DOHH2 (cell line): Measurements from ENCODE around the gene MYLK.

Experiments
- H3F3A ChIP-seq: fragments of 200-600 bp; sonication (generic), shearing (Covaris generic); 2 replicates; pipeline ENCODE4 v1.6.0; 2016; ENCODE audit warnings: antibody characterized with exemption, mild to moderate bottlenecking; ENCODE audit not compliant: control insufficient read depth, insufficient read depth
- H3K27ac ChIP-seq: fragments of 200-600 bp; sonication (generic); 2 replicates; pipeline ENCODE4 v1.5.1; 2014; ENCODE audit warnings: low read depth, mild to moderate bottlenecking, low read length, moderate library complexity
- H3K27me3 ChIP-seq: fragments of 200-600 bp; sonication (generic); 2 replicates; pipeline ENCODE4 v1.6.1; 2014; ENCODE audit warnings: mild to moderate bottlenecking, low read length, mixed read lengths; ENCODE audit not compliant: control insufficient read depth
- H3K36me3 ChIP-seq: fragments of 200-600 bp; sonication (generic); 2 replicates; pipeline ENCODE4 v1.6.1; 2014; ENCODE audit warnings: mild to moderate bottlenecking, low read length, moderate library complexity, mixed read lengths; ENCODE audit not compliant: control insufficient read depth
- H3K4me1 ChIP-seq: fragments of 200-600 bp; sonication (generic); 2 replicates; pipeline ENCODE4 v1.6.1; 2014; ENCODE audit warnings: mild to moderate bottlenecking, low read length, mixed read lengths; ENCODE audit not compliant: control insufficient read depth
- H3K4me2 ChIP-seq: fragments of 200-600 bp; sonication (generic); 2 replicates; pipeline ENCODE4 v1.6.0; 2014; ENCODE audit warnings: mild to moderate bottlenecking, low read length, moderate library complexity
- H3K4me3 ChIP-seq: fragments of 200-600 bp; sonication (generic); 2 replicates; pipeline ENCODE4 v1.5.1; 2014; ENCODE audit warnings: mild to moderate bottlenecking, low read length, mixed read lengths
- H3K79me2 ChIP-seq: fragments of 200-600 bp; sonication (generic); 2 replicates; pipeline ENCODE4 v1.6.1; 2014; ENCODE audit warnings: mild to moderate bottlenecking, low read length, mixed read lengths; ENCODE audit not compliant: control insufficient read depth
- H3K9me2 ChIP-seq: fragments of 200-600 bp; sonication (generic); replicated peaks from 2 replicates; pipeline ENCODE4 v1.6.1; 2014; ENCODE audit warnings: mild to moderate bottlenecking, low read length, mixed read lengths; ENCODE audit not compliant: control insufficient read depth
- H3K9me3 ChIP-seq: fragments of 200-600 bp; sonication (generic); 2 replicates; pipeline ENCODE4 v1.6.1; 2014; ENCODE audit warnings: antibody characterized with exemption, low read length, mixed read lengths; ENCODE audit not compliant: control insufficient read depth, insufficient read depth
- H4K20me1 ChIP-seq: fragments of 200-600 bp; sonication (generic); 2 replicates; pipeline ENCODE4 v1.6.0; 2014; ENCODE audit warnings: low read depth, mild to moderate bottlenecking, antibody characterized with exemption, low read length, moderate library complexity; ENCODE audit not compliant: control insufficient read depth, insufficient read depth
- EZH2phosphoT487 ChIP-seq: fragments of 200-600 bp; sonication (generic); IDR thresholded peaks from 2 replicates; pipeline ENCODE4 v1.6.1; 2017; ENCODE audit warnings: borderline replicate concordance, mild to moderate bottlenecking, antibody characterized with exemption, low read length, moderate library complexity, mixed read lengths
- TF ChIP-seq, protein P1 (sequence below): fragments of 200-600 bp; sonication (generic); IDR thresholded peaks from one replicate; pipeline ENCODE4 v1.5.1; 2014; ENCODE audit warnings: antibody characterized with exemption, mild to moderate bottlenecking, low read depth, low read length; ENCODE audit not compliant: poor library complexity, severe bottlenecking

Gene MYLK

DNA sequence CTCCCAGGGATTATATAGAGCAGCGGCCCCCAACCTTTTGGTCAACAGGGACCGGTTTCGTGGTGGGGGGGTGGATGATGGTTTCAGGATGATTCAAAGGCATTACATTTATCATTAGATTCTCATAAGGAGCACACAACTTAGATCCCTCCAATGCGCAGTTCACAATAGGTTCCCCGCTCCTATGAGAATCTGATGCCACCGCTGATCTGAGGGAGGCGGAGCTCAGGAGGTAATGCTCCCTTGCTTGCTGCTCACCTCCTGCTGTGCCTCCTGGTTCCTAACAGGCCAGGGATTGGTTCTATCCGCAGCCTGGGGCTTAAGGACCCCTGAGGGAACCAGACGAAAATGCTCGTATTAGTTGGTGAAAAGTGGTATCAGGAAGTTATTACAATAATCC, 298.0 kb downstream of the MYLK start:
- H3K27ac ChIP-seq: peak overlapping the region; percentile 85
- no peak for TF ChIP-seq EZH2phosphoT487
- TF ChIP-seq, protein P1, sequence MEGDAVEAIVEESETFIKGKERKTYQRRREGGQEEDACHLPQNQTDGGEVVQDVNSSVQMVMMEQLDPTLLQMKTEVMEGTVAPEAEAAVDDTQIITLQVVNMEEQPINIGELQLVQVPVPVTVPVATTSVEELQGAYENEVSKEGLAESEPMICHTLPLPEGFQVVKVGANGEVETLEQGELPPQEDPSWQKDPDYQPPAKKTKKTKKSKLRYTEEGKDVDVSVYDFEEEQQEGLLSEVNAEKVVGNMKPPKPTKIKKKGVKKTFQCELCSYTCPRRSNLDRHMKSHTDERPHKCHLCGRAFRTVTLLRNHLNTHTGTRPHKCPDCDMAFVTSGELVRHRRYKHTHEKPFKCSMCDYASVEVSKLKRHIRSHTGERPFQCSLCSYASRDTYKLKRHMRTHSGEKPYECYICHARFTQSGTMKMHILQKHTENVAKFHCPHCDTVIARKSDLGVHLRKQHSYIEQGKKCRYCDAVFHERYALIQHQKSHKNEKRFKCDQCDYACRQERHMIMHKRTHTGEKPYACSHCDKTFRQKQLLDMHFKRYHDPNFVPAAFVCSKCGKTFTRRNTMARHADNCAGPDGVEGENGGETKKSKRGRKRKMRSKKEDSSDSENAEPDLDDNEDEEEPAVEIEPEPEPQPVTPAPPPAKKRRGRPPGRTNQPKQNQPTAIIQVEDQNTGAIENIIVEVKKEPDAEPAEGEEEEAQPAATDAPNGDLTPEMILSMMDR: no peak

DNA sequence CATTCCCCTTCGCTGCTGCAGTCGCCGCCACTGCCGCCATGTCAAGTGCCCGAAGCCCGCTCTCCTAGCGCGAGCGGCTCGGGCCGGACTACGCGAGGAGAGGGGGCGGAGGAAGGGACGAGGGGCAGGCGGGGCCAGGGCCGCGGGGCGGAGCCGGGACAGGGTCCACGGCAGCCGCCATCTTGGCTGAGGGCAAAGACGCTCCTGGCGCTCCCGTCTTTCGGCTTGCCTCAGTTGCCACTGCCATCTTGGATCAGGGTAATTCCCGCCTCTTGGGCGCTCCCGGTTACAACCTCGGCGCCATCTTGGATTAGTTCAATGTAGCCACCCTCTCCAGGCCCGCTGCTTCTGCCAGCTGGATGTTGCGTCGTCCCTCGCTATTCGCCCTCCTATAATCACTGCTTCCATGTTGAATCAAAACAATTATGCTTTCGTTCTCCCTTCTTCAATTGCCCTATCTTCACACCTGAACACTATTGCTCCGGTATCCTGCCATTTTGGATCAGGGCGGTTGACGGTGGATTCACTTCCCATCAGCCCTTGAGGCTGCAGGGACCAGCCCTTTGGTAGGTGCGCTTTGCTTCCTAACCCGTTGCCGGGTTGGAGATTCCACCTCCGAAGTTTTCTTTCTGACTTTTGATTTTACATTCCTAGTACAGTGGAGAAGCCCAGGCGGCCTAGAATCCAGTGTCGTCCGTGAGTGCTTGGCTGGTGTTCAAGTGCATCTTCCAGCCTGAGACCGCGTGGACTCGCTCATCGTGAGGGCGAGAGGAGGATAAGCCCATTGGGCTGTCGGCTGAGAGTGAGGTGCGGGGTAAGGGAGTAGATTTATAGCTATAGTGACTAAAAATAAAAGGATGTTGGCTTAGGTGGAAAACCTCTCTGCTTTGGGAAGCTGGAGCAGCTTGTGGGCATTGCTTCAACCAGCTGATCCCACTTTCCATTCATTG, 298.9 kb downstream of the MYLK start, which contains the start of gene HACD2:
Gene HACD2, minus strand, starts transcription at position 66 of the 950 bp plus-strand sequence. Its CDS starts 26 bp downstream, at position 40.
- Histone ChIP-seq H3K9me2 (no peaks in the 10 kb centered on the region), H3K27ac (peak within 1 kb of the TSS; percentile 85), H3K4me3 (peak within 1 kb of the TSS; percentile 94), H3K4me2 (peak within 1 kb of the TSS; percentile 89), H4K20me1 (no peaks in the 10 kb centered on the region), H3K79me2 (peaks cover 70% of the 10 kb centered on the region), H3K4me1 (peaks cover 29% of the 10 kb centered on the region), H3F3A (no peaks in the 10 kb centered on the region), H3K36me3 (peaks cover 53% of the 10 kb centered on the region), H3K9me3 (peaks cover 33% of the 10 kb centered on the region), H3K27me3 (no peaks in the 10 kb centered on the region)
- TF ChIP-seq, protein P1: no peak
- no peak for TF ChIP-seq EZH2phosphoT487

More for the DNA sequence above, 298.0 kb downstream of the MYLK start:
- peak overlapping the region; percentile 89 for H3K4me2 ChIP-seq
- H3K9me3 ChIP-seq: peaks cover 42% of the 10 kb centered on the region
- H3K36me3 ChIP-seq: peaks cover 56% of the 10 kb centered on the region
- peaks cover 29% of the 10 kb centered on the region for H3K4me1 ChIP-seq
- H4K20me1 ChIP-seq: no peaks in the 10 kb centered on the region
- peak overlapping the region; percentile 94 for H3K4me3 ChIP-seq
- H3K9me2 ChIP-seq: no peaks in the 10 kb centered on the region
- H3K27me3 ChIP-seq: no peaks in the 10 kb centered on the region
- H3F3A ChIP-seq: no peaks in the 10 kb centered on the region
- peaks cover 77% of the 10 kb centered on the region for H3K79me2 ChIP-seq

DNA sequence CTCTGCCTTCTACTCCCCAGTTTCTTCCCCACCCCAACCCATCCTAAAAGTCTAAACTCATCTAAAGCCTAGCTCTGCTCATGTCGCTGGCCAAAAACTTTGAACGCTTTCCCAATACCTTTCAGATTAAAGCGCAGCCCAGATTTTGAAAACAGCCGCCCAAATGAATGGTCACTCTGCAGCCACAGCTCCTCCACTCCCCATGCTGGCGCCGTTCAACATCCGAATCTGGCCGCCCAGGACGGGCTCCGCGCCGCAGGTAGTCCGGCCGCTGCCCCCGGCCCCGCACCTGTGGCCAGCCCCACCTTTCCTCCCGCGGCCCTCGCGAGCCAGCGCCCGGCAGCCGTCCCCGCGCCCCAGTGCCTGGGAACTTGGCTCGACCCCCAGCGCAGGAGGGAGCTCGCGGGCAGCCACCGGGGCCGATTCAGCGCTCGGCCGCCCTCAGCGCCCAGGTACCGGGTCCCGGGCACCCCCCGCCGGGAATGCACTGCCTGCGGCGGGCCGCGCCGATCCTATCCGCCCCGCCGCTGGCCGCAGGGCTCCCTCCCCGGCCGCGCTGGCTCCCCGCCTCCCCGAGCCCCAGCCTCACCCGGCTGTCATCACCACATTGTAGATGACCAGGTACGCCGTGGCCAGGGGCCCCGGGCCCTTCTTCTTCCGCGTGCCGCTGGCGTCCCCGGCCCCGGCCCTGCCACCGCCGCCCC, 299.7 kb downstream of the MYLK start:
- H3K9me2 ChIP-seq: no peaks in the 10 kb centered on the region
- H4K20me1 ChIP-seq: no peaks in the 10 kb centered on the region
- H3K4me2 ChIP-seq: peak overlapping the region; percentile 89
- H3K36me3 ChIP-seq: peaks cover 48% of the 10 kb centered on the region
- peaks cover 29% of the 10 kb centered on the region for H3K4me1 ChIP-seq
- peak overlapping the region; percentile 94 for H3K4me3 ChIP-seq
- H3K79me2 ChIP-seq: peaks cover 63% of the 10 kb centered on the region
- H3K27me3 ChIP-seq: no peaks in the 10 kb centered on the region
- peaks cover 25% of the 10 kb centered on the region for H3K9me3 ChIP-seq
- TF ChIP-seq, protein P1: no peak
- no peak for TF ChIP-seq EZH2phosphoT487
- no peak overlapping the region; the same call in 1 of the 2 replicates for H3K27ac ChIP-seq
- H3F3A ChIP-seq: no peaks in the 10 kb centered on the region
